GM18517 (cell line): Measurements from ENCODE around the gene RAD51B.

Source experiments
- ATAC-seq: cut with Tn5 transposase; IDR thresholded peaks from one replicate; pipeline ENCODE4 v1.9.1; 2021; ENCODE audit warnings: mild to moderate bottlenecking, moderate library complexity; ENCODE audit not compliant: unreplicated experiment

Gene RAD51B

DNA sequence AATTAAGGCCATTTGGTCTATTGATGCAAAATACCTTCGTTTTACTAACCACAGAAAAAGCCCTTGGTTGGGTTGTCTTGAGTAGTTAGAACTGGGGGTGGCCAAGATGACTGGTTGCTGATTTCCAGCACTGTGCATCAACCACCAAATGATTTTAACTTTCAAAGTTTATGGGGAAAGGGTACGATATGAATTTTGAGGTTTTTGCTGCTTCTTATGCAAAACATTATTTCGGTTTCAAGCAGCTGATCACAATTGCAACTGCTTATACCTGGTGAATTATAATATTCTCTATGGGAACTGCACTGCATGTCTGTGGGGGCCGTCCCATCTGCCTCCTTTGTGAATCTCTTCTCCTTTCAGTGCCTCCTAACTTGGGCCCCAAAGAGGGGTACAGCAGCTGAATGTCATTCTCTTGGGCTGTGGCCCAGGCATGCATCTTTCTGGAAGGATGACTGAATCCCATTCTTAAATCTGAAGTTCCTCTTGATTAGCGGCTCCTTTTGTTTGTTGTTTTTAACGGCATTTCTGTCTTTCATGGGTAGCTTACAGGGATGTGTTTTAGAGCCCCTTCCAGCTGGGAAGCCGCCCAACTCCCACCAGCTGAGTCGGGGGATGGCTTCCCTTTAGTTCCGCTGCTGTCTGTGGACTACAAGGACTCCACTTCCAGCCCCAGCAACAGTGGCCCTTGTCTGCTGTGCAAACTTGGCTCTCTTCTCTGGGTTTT lies 493.5 kb downstream of the RAD51B start:
- ATAC-seq = peak; percentile 94

DNA sequence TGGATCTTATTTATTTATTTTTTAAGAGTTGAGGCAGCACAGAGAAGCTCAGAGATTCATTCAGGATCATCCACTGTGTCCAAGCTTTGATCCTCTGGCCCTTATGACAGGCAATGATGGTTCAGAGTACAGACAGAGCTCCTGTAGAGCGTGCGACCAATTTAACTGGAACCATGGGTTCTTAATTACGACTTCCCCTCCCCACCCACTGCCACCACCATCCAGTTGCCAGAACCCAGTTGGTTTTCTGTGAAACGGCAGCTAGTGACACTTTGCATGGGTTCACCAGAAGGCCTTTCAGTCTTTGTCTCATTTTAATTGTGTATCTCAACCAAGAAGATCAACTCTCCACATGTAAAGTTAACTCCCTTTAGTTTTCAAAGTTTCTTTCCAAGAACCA lies 495.1 kb downstream of the RAD51B start:
- ATAC-seq = no peak

DNA sequence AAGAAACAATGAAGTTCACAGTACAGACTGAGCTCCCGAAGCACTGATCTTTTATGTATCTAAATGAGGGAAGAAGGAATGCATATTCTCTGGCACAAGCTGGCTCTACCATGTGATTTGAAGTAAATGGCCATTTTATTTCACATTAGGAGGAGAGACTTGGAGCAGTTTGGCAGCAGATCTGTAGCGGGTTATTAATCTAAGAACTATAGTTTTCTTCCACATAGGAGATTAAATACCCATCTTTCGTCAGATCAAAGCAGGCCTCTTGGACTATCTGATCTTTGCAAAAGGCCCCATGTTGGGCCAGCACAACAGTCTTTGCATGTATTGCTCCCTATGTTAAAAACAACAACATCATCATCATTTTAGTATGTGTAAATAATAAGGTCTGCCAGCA lies 495.5 kb downstream of the RAD51B start:
- no peak for ATAC-seq

DNA sequence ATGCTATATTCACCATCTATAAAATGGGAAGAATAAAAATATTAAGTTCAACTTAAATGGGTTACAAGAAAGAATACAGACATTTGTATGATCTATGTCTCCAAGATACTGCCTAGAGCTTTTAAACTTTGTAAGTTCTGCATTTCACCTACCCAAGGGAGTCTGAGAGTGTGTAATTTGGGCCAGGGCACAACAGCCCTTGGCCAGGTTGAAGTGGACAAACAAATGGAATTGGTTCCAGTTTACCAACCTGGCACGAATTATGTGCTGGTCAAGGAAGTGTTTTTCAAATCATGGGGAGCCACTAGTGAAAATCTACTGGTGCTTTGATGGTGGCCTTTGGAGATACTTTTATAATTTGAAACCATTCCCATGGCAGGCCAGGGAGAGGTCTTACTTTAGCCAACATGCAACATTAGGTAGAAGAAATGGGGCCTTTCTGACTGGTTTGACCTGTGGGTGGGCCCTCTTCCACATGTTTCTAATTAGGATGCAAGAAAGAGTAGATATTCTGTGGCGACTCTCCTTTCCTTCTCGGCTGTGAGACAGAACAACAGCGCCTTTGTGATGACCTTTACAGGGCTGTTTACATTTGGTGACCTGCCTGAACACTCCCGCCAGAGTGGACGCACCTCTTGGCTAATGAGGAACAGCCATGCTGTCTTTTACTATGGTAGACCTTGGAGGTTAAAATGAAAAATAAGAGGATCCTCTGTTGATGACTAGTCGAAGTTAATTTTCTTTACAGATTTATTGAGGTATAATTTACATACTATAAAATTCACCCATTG lies 496.7 kb downstream of the RAD51B start:
- no peak for ATAC-seq

DNA sequence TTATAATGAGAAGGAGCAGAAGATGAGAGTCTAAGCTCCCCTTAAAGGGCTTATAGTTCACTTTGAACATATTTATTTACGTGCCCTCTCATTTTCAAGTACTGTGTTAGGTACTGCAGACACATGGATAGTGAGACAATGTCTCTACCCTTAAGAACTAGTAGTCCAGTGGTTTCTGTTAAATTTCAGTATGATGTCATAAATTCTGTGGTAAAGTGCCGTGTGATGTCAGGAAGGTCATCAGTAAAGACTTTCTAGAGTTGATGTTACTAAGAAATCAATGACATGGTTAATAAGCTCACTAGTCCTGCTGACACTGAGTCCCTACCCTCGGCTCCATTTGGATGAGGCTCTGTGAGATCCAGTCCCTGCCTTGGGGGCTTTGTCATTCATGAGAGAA lies 497.7 kb downstream of the RAD51B start:
- ATAC-seq = no peak

DNA sequence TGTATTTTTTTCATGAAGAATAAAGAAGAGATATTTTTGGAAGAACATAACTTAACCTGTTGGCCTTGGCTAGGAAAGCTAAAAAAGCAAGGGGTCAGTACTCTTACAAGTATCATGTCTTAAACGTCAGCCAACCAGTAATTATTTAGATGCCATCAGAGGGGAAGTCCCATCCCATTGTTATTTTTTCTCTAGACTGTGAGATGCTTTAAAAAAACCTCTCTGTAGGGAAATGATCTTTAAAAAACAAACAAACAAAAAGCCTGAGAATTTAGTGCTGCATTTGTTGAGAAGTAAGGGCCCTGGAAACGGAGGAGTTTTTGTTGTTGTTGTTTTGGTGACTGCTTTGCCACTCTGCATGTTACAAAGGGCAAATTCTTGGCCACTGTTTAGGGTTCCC lies 499.2 kb downstream of the RAD51B start:
- no peak for ATAC-seq

DNA sequence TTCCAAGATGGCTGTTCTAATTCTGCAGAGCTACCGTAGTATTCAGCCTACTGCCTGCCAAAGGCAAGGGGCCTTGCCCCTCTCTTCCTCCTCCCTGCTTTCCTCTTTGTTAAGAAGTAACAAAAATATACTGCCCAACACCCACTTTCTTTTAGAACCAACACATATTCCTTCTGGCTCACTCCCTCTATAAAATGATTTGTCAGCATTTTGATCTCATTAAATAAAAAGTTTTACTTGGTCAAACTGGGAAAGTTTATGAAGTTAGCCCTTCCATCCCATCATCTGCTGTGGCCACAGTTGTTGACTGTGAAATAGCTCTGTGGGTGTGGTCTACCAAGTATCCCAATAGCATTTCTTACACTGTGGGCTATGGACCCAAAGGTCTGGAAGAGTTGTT lies 500.9 kb downstream of the RAD51B start:
- ATAC-seq = no peak

DNA sequence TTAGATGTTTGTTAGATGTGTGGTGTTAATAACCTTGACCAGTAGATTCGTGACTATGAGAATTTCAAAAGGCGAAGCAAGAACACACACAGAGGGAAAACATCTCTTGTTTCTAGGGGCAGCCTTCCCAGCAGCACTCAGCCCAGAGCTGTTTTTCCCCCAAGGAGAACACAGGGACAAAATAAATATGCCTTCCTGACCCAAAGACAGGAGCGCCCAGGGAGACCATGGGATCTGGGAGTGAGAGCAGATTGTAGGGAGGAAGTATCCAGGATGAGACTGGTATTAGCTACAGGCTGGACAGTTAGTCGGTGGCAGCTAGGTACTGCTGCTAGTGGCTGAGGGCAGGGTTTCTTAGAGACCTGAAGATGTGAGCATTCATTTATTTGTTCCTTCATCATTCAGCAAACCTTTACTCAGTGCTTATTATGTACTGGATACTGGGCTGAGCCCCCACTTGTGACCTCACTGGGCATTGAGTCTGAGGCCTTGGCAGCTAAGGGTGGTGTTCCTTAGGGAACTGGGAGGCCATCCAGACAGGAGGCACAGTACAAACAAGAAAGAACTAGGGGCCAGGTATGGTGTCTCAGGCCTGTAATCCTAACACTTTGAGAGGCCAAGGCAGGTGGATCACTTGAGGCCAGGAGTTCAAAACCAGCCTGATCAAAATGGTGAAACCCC lies 503.5 kb downstream of the RAD51B start:
- ATAC-seq = no peak

DNA sequence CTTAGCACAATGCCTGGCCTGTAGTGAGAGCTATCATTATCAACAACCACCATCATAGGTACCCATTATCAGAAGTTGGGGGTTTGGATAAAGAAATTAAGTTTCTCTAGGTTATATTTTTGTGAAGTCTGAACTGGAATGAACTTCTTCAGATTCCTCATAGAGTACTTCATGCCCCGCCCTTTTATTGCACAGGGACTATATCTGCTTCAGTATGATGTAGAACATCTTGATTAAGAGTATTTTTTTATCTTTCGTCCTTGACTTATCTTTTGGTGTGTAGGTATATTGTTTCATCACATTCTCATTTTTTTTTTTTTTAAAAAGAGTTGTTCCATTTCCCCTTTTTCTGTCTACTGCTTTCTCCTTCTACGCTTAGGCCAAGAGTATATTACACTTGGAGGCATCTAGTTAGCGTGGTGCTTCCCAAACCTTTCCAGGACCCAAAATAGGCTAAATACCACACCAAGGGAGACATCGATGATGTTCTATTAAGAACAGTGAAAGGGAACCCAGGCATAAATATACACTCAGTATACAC lies 505.8 kb downstream of the RAD51B start:
- no peak for ATAC-seq

DNA sequence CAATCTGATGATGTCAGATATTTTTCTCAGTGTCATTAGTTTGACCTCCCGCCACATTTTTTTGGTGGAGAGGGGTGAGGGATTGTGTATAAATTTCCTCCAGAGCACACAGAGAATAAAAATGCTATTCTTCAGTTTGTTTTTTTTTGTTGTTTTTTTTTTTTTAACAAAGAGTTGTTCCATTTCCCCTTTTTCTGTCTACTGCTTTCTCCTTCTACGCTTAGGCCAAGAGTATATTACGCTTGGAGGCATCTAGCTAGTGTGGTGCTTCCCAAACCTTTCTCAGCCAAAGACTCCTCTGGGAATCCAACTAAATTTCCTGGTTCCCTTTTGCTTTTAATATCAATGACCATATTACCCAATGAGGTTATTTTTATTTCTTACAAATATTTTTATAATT lies 507.7 kb downstream of the RAD51B start:
- no peak for ATAC-seq

DNA sequence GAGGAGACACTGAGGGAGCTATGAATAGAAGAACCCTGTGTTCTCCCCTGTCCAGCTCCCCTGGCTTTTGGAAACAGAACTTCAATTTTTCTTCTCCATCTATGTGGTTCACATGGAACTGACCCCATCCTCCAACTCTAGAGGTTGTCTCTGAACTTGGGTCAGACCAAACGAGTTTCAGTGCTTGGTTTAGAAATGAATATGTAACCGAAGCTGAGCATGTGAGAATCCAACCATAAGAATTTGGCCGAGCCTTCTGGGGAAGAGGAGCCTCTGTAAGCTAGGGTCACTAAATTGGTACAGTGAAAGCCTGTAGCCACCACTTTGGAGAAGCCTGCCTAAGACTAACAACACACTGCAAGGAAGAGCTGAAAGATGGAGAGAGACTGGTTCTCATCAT lies 508.9 kb downstream of the RAD51B start:
- ATAC-seq = no peak

DNA sequence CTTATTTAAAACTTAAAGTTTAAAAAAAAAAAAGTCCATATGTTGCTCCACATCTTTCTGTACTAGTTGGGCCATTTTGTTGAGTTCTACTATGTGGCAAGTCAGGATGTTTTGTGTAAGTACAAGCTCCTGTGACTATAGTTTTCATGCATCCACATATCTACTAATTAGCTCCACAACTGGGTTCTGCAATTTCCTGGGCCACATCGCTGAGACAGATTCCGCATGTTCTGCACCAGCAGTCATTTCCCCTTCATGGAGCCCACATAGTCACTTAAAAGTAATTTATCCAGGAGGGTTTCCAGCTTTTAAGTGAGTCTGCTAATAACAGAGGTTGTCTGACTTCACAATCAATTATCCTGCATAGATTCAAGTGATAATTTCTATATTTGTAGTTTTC lies 511.8 kb downstream of the RAD51B start:
- no peak for ATAC-seq

DNA sequence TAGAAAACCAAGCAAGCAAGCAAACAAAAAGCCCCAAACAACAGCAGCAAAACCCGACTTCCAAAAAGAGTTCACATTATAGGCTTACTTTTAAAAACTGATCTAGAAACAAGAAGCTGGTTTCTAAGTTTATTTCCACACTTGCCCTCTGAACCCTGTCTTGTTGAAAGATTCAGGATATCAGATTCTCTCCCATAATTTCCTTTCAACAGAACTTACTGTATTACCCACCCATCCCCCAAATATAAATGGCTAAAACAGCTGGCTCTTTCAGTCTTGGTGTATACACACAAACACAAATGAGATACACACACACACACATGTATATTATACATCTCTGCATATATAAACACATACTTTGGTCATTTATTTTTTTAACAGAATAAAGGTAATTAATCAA lies 512.4 kb downstream of the RAD51B start:
- ATAC-seq = no peak

DNA sequence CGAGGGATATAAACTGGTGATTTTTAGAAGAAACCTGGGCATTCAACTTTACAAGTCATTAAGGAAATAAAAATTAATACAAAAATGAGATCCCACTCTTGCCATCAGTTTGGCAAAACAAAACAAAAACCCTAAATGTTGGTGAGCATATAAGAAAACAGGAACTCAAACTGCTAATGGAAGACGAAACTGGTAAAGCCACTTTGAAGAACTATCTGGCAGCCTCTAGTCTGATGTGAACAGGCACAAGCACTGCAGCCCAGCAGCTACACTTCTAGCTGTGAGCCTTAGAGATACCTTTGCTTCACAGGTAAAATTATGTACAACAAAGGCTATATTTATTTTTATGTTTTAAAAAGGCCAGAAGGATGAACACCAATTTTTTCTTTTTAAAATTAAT lies 513.7 kb downstream of the RAD51B start:
- no peak for ATAC-seq

DNA sequence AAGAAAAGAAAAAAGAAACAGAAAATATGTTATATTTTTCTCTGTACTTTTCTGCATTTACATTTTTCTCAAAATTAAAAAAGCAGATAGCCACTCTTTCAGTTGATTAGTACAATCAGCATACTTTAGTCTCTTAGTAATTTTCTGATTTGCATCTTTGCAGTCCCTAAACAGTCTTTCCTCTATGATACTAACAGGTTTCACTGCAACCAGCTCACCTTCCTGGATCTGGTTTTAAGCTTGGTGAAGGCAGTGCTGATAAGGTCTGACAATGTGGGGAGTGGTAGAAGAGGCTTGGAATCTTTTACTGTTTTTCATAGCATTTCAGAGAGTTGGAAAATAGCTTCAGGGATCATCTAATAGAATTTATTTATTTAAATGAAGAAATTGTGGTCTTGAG lies 515.7 kb downstream of the RAD51B start:
- ATAC-seq = no peak

DNA sequence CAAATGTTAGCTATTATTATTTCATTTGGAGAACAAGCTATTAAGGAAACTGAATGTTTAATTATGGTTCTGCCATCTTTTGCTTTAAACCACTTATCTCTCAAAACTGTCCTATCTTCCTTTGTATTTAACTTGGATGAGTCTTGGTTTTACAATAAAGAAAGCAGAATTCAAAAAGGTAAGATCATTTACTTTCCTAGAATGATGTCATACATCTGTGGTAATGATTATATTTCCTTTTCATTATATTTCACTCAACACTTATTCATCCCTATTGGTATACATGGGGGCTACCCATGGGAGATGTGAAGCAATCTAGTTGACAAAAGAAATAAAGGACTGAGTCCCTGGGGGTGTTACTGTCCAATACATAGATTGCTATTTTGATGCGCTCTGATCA lies 516.6 kb downstream of the RAD51B start:
- ATAC-seq = no peak

DNA sequence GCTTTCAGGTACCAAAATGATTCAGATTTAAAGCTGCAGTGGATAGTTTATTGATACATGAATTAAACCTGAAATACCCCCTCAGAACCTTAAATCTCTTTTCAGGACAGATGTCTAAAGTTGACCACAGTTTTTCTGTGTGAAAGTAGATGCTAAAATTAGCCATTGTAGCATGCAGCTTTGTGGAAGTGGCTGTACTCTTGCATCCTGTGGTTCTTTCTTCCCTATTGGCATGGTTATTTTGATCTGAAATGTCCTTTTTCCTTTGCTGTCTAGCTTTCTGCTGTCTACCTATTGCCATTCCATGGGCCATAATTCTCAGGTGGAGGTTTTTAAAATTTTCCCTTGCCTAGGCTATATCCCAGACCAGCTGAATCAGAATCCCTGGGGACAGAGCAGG lies 517.7 kb downstream of the RAD51B start:
- ATAC-seq = no peak

DNA sequence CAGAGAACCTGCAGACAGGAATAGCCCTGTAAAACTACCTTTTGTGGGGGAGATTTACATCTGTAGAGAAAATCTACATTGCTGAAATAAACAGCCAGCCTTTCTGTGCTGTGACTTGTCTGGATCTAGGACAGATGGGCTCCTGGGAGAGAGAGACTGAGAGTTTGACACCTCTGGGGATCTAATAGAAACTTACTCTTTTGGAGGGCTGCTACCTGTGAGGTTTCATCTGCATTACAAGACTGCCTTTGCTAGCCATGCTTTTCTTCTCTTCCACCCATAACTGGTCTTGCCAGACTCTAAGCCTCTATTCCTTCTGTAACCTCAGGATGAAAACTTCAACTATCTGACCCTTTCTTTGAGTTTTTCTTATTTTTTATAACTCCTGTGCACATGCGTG lies 520.7 kb downstream of the RAD51B start:
- ATAC-seq = no peak

DNA sequence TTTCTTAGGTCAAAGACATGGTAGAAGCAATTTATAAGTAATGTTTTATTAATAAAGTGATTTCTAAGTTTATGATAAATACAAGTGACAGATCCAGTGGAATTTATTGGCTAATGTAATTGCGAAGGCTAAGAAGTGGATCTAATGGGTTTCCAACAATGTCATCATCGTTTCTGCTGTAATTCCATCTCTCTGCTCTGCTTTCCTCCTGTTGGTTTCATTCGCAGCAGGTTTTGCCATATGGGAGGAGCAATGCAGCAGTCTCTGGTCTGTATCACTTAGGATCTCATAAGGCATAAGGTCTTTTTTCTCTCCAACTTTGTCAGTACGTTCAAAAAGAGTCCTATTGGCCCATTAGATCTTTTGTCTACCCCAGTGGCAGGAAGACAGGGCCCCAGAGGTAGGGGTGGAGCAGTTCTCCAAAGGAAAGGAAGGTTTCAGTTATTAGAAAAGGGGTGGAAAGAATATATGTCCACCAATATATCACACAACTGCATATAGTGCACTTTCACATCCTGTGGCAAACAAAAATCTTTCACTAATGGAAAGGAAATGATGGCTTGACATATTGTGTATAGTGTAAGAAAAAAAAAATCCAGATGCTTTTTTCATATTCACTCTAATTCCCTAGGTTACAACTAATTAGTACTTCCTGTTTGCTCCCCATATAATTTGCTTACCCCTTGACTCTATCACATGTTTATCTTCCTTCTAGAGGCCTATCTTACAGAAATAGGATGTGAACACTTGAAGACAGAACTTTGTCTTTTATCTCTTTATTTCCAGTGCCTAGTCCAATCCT lies 522.0 kb downstream of the RAD51B start:
- ATAC-seq = peak; percentile 72

DNA sequence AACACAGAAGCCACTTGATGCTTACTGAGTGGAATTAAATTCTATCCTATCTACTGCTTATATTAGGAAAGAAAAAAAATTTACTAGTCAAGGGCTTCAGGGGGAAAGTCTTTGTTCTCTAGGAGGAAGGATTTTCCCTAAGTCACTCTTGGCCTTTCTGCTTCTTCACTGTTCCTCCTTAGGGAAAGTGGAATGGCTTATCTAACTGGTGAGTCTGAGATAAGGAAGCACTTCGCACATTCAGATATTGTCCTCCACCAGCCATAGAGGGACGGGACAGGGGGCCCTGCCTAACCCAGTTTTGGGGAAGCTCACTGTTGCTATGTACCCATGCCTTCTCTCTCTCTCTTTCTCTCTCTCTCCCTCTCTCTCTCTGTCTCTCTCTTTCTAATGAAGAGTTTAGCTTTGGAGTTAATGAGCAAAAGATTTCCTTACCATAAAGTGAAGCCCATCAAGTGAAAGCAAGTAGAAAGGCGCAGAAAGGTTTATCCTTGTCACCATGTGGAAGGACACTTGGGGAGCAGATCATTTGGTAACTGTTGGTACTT lies 522.7 kb downstream of the RAD51B start:
- ATAC-seq = no peak
